Uterus (tissue), 2 donors: ENCODE results near the gene OVCH2.

Experiments
- CTCF ChIP-seq, 4 experiments: fragments of 200-600 bp in 2 of 4; fragments of 450-650 bp in 2 of 4; sonication (generic) in 2 of 4; IDR thresholded peaks; one replicate each; pipeline ENCODE4 v1.5.1; 2016 to 2019; ENCODE audit warnings: antibody characterized with exemption in 4 of 4, mild to moderate bottlenecking in 2 of 4, moderate library complexity in 1 of 4
- POLR2A ChIP-seq, 2 donors: fragments of 450-650 bp; IDR thresholded peaks; one replicate each; pipeline ENCODE4 v1.6.1; 2016; ENCODE audit warnings: antibody characterized with exemption in 2 of 2, mild to moderate bottlenecking in 1 of 2, moderate library complexity in 1 of 2

- TF ChIP-seq CTCF (IDR thresholded peaks at IDR 0.05): no peak
- TF ChIP-seq POLR2A (IDR thresholded peaks at IDR 0.05): no peak
These were observed 13.9 kb downstream of the OVCH2 start for GRCh38 chr11:7692426-7692825.
